ENCODE measurements around the gene PPFIA1. TPM values are rescaled to one million over a fixed set of nuclear protein-coding genes. Genes with fewer than 3 reads are reported as not detected.
"Not testable (repeated sequence)": the region's sequence is repeated elsewhere in the genome, so short reads cannot be mapped to it uniquely, and the experiment has no call there.

The PPFIA1 gene
- polyA plus RNA-seq, 6 donors from 2014 or later = 5.9 to 16.1 (median 11.6) TPM

GRCh38 chr11:70292166-70292565 lies 21.7 kb downstream of the PPFIA1 start:
- no peak overlapping the region for H3K27ac Mint-ChIP-seq
- no peaks in the 10 kb centered on the region for H3K9me3 Mint-ChIP-seq
- ATAC-seq (ENCODE audit: low read depth in 2 of 2) = no peak
- peaks cover 6 to 7% of the 10 kb centered on the region in 2 donors for H3K36me3 Mint-ChIP-seq
- no peak for DNase-seq
- H3K4me1 Mint-ChIP-seq = peaks cover 0 to 9% (median 6%) of the 10 kb centered on the region in 3 donors
- H3K4me3 Mint-ChIP-seq = no peak overlapping the region
- H3K27me3 Mint-ChIP-seq = no peaks in the 10 kb centered on the region

GRCh38 chr11:70292863-70293262 lies 22.4 kb downstream of the PPFIA1 start:
- peaks cover 0 to 11% (median 9%) of the 10 kb centered on the region in 3 donors for H3K4me1 Mint-ChIP-seq
- no peaks in the 10 kb centered on the region for H3K27me3 Mint-ChIP-seq
- no peaks in the 10 kb centered on the region for H3K9me3 Mint-ChIP-seq
- H3K27ac Mint-ChIP-seq = no peak overlapping the region
- ATAC-seq (ENCODE audit: low read depth in 2 of 2) (no peak), DNase-seq (no peak)
- no peak overlapping the region for H3K4me3 Mint-ChIP-seq
- H3K36me3 Mint-ChIP-seq = peaks cover 6 to 7% of the 10 kb centered on the region in 2 donors

- Mint-ChIP-seq H3K4me1 (peaks cover 4 to 16% (median 8%) of the 10 kb centered on the region in 3 donors), H3K36me3 (peaks cover 0 to 17% of the 10 kb centered on the region in 2 donors)
- H3K27ac Mint-ChIP-seq; H3K4me3 Mint-ChIP-seq; DNase-seq; ATAC-seq (ENCODE audit: low read depth in 2 of 2); H3K9me3 Mint-ChIP-seq; H3K27me3 Mint-ChIP-seq: not testable (repeated sequence)
Measured at GRCh38 chr11:70295166-70295565, 24.7 kb downstream of the PPFIA1 start.

- H3K27me3 Mint-ChIP-seq = no peaks in the 10 kb centered on the region
- DNase-seq (no peak), ATAC-seq (ENCODE audit: low read depth in 2 of 2) (no peak)
- H3K9me3 Mint-ChIP-seq = no peaks in the 10 kb centered on the region
- H3K27ac Mint-ChIP-seq = peak overlapping the region in 1 of 6 donors; percentile 32
- H3K4me3 Mint-ChIP-seq = no peak overlapping the region
- H3K36me3 Mint-ChIP-seq = peaks cover 0 to 19% of the 10 kb centered on the region in 2 donors
- peaks cover 4 to 16% (median 9%) of the 10 kb centered on the region in 3 donors for H3K4me1 Mint-ChIP-seq
Measured at GRCh38 chr11:70296681-70297080, 26.2 kb downstream of the PPFIA1 start.

- no peaks in the 10 kb centered on the region for H3K27me3 Mint-ChIP-seq
- no peak for ATAC-seq (ENCODE audit: low read depth in 2 of 2)
- H3K36me3 Mint-ChIP-seq = peaks cover 0 to 19% of the 10 kb centered on the region in 2 donors
- no peak overlapping the region for H3K4me3 Mint-ChIP-seq
- H3K4me1 Mint-ChIP-seq = peaks cover 9 to 21% (median 15%) of the 10 kb centered on the region in 3 donors
- no peak for DNase-seq
- H3K27ac Mint-ChIP-seq = no peak overlapping the region
- no peaks in the 10 kb centered on the region for H3K9me3 Mint-ChIP-seq
Measured at GRCh38 chr11:70297341-70297740, 26.9 kb downstream of the PPFIA1 start.

- DNase-seq (no peak), ATAC-seq (ENCODE audit: low read depth in 2 of 2) (no peak)
- Mint-ChIP-seq H3K9me3 (no peaks in the 10 kb centered on the region), H3K36me3 (peaks cover 0 to 19% of the 10 kb centered on the region in 2 donors), H3K27ac (peak overlapping the region in 1 of 6 donors; percentile 2), H3K4me1 (peaks cover 9 to 21% (median 15%) of the 10 kb centered on the region in 3 donors), H3K4me3 (no peak overlapping the region), H3K27me3 (no peaks in the 10 kb centered on the region)
Measured at GRCh38 chr11:70298243-70298915, 27.9 kb downstream of the PPFIA1 start.

- Mint-ChIP-seq H3K4me3 (no peak overlapping the region), H3K36me3 (peaks cover 0 to 12% of the 10 kb centered on the region in 2 donors), H3K27me3 (no peaks in the 10 kb centered on the region), H3K27ac (no peak overlapping the region), H3K9me3 (no peaks in the 10 kb centered on the region), H3K4me1 (peaks cover 9 to 21% (median 11%) of the 10 kb centered on the region in 3 donors)
- DNase-seq (no peak), ATAC-seq (ENCODE audit: low read depth in 2 of 2) (no peak)
Measured at GRCh38 chr11:70299636-70300035, 29.1 kb downstream of the PPFIA1 start.

GRCh38 chr11:70301191-70301590 lies 30.7 kb downstream of the PPFIA1 start:
- H3K4me1 Mint-ChIP-seq = peaks cover 9 to 21% (median 11%) of the 10 kb centered on the region in 3 donors
- H3K9me3 Mint-ChIP-seq = no peaks in the 10 kb centered on the region
- H3K4me3 Mint-ChIP-seq = no peak overlapping the region
- ATAC-seq (ENCODE audit: low read depth in 2 of 2) = no peak
- H3K27me3 Mint-ChIP-seq = no peaks in the 10 kb centered on the region
- DNase-seq = no peak
- no peak overlapping the region for H3K27ac Mint-ChIP-seq
- H3K36me3 Mint-ChIP-seq = peaks cover 0 to 12% of the 10 kb centered on the region in 2 donors

GRCh38 chr11:70301721-70302418 lies 31.4 kb downstream of the PPFIA1 start:
- Mint-ChIP-seq H3K4me3 (no peak overlapping the region), H3K4me1 (peaks cover 14 to 26% (median 15%) of the 10 kb centered on the region in 3 donors), H3K27ac (peak overlapping the region in 1 of 6 donors; percentile 64), H3K27me3 (no peaks in the 10 kb centered on the region), H3K36me3 (peaks cover 0 to 12% of the 10 kb centered on the region in 2 donors), H3K9me3 (no peaks in the 10 kb centered on the region)
- DNase-seq = no peak
- ATAC-seq (ENCODE audit: low read depth in 2 of 2) = no peak

GRCh38 chr11:70302419-70302752 lies 31.9 kb downstream of the PPFIA1 start:
- Mint-ChIP-seq H3K27me3 (no peaks in the 10 kb centered on the region), H3K27ac (no peak overlapping the region), H3K9me3 (no peaks in the 10 kb centered on the region), H3K36me3 (peaks cover 0 to 12% of the 10 kb centered on the region in 2 donors), H3K4me1 (peaks cover 14 to 30% (median 15%) of the 10 kb centered on the region in 3 donors), H3K4me3 (no peak overlapping the region)
- DNase-seq = no peak
- no peak for ATAC-seq (ENCODE audit: low read depth in 2 of 2)

GRCh38 chr11:70303070-70303469 lies 32.6 kb downstream of the PPFIA1 start:
- no peaks in the 10 kb centered on the region for H3K9me3 Mint-ChIP-seq
- H3K36me3 Mint-ChIP-seq = peaks cover 0 to 12% of the 10 kb centered on the region in 2 donors
- no peak overlapping the region for H3K4me3 Mint-ChIP-seq
- H3K4me1 Mint-ChIP-seq = peaks cover 14 to 24% (median 15%) of the 10 kb centered on the region in 3 donors
- ATAC-seq (ENCODE audit: low read depth in 2 of 2) (no peak), DNase-seq (no peak)
- H3K27me3 Mint-ChIP-seq = no peaks in the 10 kb centered on the region
- H3K27ac Mint-ChIP-seq = no peak overlapping the region

GRCh38 chr11:70304208-70304603 lies 33.7 kb downstream of the PPFIA1 start:
- Mint-ChIP-seq H3K4me1 (peaks cover 10 to 21% (median 15%) of the 10 kb centered on the region in 3 donors), H3K4me3 (no peak overlapping the region), H3K27me3 (no peaks in the 10 kb centered on the region), H3K9me3 (no peaks in the 10 kb centered on the region), H3K27ac (no peak overlapping the region), H3K36me3 (peaks cover 0 to 12% of the 10 kb centered on the region in 2 donors)
- no peak for ATAC-seq (ENCODE audit: low read depth in 2 of 2)
- DNase-seq = no peak

- H3K4me1 Mint-ChIP-seq = peaks cover 10 to 15% (median 11%) of the 10 kb centered on the region in 3 donors
- ATAC-seq (ENCODE audit: low read depth in 2 of 2) = no peak
- H3K36me3 Mint-ChIP-seq = no peaks in the 10 kb centered on the region
- DNase-seq = no peak
- no peaks in the 10 kb centered on the region for H3K27me3 Mint-ChIP-seq
- no peaks in the 10 kb centered on the region for H3K9me3 Mint-ChIP-seq
- H3K27ac Mint-ChIP-seq = no peak overlapping the region
- no peak overlapping the region for H3K4me3 Mint-ChIP-seq
Measured at GRCh38 chr11:70305501-70305900, 35.0 kb downstream of the PPFIA1 start.

- DNase-seq (no peak), ATAC-seq (ENCODE audit: low read depth in 2 of 2) (no peak)
- Mint-ChIP-seq H3K4me3 (no peak overlapping the region), H3K36me3 (no peaks in the 10 kb centered on the region), H3K27ac (peak overlapping the region in 2 of 6 donors; percentile 5 to 77), H3K4me1 (peaks cover 13 to 16% (median 15%) of the 10 kb centered on the region in 3 donors), H3K27me3 (no peaks in the 10 kb centered on the region), H3K9me3 (no peaks in the 10 kb centered on the region)
Measured at GRCh38 chr11:70306586-70307033, 36.1 kb downstream of the PPFIA1 start.

Measured in naive B cell (primary cell).